HL-60 (cell line): Measurements from ENCODE around the gene SERINC2.

Source experiments
- DNase-seq, 2 experiments: peaks; one replicate each; pipeline ENCODE4 v3.0.0-alpha.2; 2010 to 2020; ENCODE audit warnings: low read depth in 1 of 2, low spot score in 1 of 2
- H3K27ac ChIP-seq: fragments of 250-450 bp; sonication (Bioruptor Pico); replicated peaks from 2 replicates; pipeline ENCODE4 v1.5.1; 2020; ENCODE audit warnings: mild to moderate bottlenecking, moderate library complexity
- H3K27me3 ChIP-seq: fragments of 250-450 bp; sonication (Bioruptor Pico); 2 replicates; pipeline ENCODE4 v1.5.1; 2021; ENCODE audit warnings: mild to moderate bottlenecking, moderate library complexity; ENCODE audit not compliant: insufficient read depth, poor library complexity, severe bottlenecking
- H3K4me3 ChIP-seq: replicated peaks from 2 replicates; pipeline ENCODE4 v1.5.1; 2011; ENCODE audit warnings: mild to moderate bottlenecking, control low read depth, low read length; ENCODE audit not compliant: insufficient read depth
- GABPA ChIP-seq: IDR thresholded peaks from 2 replicates; pipeline ENCODE4 v1.6.1; 2012; ENCODE audit warnings: low read depth
- POLR2AphosphoS5 ChIP-seq: IDR thresholded peaks from 2 replicates; pipeline ENCODE4 v1.6.1; 2012; ENCODE audit warnings: low read depth
- REST ChIP-seq: IDR thresholded peaks from 2 replicates; pipeline ENCODE4 v1.6.1; 2012; ENCODE audit warnings: low read depth; ENCODE audit not compliant: insufficient replicate concordance
- SPI1 ChIP-seq: IDR thresholded peaks from 2 replicates; pipeline ENCODE4 v1.6.1; 2012; ENCODE audit warnings: low read depth, mild to moderate bottlenecking, borderline replicate concordance
- TF ChIP-seq, protein P1 (sequence below): IDR thresholded peaks from one replicate; pipeline ENCODE4 v1.5.1; 2011; ENCODE audit warnings: low read length, control low read depth, inconsistent platforms; ENCODE audit not compliant: insufficient read depth

The SERINC2 gene

DNA sequence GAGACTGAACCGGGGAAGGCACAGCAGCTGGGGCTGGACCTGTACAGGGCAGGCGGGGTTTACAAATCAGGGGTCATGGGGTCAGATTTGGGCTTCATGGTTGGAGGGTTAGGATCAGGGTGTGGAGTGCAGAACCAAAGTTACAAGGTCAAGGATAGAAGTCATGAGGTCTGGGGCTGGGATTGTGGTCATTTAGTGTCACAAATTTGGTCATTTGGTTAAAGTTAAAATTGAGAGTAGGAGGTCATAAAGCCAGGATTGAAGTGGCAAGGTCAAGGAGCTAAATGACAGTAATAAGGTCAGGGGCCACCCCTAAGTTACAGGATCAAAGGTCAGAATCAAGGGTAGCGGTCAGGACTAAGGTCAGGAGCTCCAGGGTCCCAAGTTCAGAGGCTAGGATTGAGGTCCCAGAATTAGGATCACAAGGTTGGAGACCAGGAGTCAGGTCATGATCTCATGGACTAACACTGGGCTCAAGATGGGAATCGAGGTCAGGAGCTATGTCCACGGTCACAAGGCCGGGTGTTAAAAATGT, 20.4 kb downstream of the SERINC2 start:
- H3K27me3 ChIP-seq, result no peaks in the 10 kb centered on the region
- H3K27ac ChIP-seq, result no peak overlapping the region
- TF ChIP-seq REST (no peak), SPI1 (no peak), POLR2AphosphoS5 (no peak), GABPA (no peak)
- TF ChIP-seq, protein P1, sequence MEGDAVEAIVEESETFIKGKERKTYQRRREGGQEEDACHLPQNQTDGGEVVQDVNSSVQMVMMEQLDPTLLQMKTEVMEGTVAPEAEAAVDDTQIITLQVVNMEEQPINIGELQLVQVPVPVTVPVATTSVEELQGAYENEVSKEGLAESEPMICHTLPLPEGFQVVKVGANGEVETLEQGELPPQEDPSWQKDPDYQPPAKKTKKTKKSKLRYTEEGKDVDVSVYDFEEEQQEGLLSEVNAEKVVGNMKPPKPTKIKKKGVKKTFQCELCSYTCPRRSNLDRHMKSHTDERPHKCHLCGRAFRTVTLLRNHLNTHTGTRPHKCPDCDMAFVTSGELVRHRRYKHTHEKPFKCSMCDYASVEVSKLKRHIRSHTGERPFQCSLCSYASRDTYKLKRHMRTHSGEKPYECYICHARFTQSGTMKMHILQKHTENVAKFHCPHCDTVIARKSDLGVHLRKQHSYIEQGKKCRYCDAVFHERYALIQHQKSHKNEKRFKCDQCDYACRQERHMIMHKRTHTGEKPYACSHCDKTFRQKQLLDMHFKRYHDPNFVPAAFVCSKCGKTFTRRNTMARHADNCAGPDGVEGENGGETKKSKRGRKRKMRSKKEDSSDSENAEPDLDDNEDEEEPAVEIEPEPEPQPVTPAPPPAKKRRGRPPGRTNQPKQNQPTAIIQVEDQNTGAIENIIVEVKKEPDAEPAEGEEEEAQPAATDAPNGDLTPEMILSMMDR, result no peak
- H3K4me3 ChIP-seq, result no peak overlapping the region
- DNase-seq, result no peak

- Histone ChIP-seq H3K27ac (no peak overlapping the region), H3K4me3 (no peak overlapping the region), H3K27me3 (no peaks in the 10 kb centered on the region)
- TF ChIP-seq SPI1 (no peak), GABPA (no peak), POLR2AphosphoS5 (no peak), REST (no peak)
- TF ChIP-seq, protein P1, result no peak
- no peak for DNase-seq
Measured at GRCh38 chr1:31434101-31434871, 21.3 kb downstream of the SERINC2 start.

- no peaks in the 10 kb centered on the region for H3K27me3 ChIP-seq
- TF ChIP-seq REST (no peak), SPI1 (no peak), GABPA (no peak)
- TF ChIP-seq, protein P1, result no peak
- no peak for DNase-seq
- H3K27ac ChIP-seq, result no peak overlapping the region
- no peak overlapping the region for H3K4me3 ChIP-seq
Measured at GRCh38 chr1:31434979-31435378, 22.0 kb downstream of the SERINC2 start.
